GM19240 (cell line): ENCODE data around the gene MAGI1.
"Not testable (repeated sequence)": the region's sequence is repeated elsewhere in the genome, so short reads cannot be mapped to it uniquely, and the experiment has no call there.

Experiments used
- DNase-seq: peaks from one replicate; pipeline ENCODE4 v3.0.0; 2011; ENCODE audit warnings: low spot score; ENCODE audit not compliant: insufficient read length

MAGI1 gene

GRCh38 chr3:65540666-65541065, 498.1 kb downstream of the MAGI1 start:
- DNase-seq: no peak

- DNase-seq: no peak
Observed at GRCh38 chr3:65539616-65540015, 499.1 kb downstream of the MAGI1 start.

DNA sequence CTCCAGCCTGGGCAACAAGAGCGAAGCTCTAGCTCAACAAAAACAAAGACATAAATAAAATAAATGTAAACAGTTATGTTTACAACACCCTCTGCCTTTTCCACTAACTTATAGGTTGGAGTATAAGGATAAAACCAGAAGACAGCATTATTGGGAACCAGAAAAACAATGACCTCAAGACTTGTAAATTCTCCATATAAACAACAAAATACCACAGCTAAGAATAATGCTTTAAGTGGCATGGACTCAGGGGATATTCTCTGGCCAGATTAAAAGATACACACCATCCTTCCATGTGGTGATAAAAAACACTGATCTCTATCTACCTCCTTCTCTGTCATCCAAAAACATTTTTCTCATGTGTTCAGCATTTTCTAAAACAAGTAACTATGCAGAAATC, 500.6 kb downstream of the MAGI1 start:
- DNase-seq: no peak

DNA sequence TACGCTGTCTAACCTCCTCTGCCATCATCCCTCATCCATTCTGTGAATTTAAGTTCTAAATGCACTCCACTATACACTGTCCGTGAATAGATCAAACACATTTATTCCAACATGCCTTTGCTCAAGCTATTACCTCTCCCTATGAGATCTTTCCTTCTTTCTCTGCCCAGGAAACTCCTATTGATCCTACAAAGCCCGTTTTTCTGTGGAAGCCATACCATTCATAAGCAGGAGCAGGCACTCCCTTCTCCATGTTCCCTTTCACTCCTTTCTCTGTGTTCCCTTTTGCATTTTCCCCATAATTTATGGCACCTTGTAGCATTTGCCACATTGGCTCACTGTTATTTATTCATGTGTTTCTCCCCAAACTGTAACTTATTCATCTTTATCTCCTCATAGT, 501.6 kb downstream of the MAGI1 start:
- DNase-seq: no peak

DNA sequence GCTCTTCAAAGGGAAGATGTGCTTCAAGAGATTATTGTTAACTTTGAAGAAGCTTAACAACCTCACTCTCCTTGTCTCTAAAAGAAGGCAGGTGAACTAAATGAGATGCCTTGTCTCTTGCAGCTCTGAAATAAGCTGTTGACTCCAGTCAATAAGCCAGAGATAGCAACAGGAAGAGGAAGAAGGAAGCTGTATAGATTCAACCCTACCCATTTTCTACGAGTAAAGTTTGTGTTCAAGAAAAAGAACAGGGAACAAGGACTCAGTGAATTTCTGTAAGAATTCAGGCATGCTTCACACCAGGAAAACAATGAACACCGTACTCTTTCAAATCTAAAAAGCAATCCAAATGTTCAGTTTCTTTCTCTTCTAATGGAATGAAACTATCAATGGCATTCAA, 503.5 kb downstream of the MAGI1 start:
- no peak for DNase-seq

- no peak for DNase-seq
Observed at GRCh38 chr3:65534805-65535204, 503.9 kb downstream of the MAGI1 start.

DNA sequence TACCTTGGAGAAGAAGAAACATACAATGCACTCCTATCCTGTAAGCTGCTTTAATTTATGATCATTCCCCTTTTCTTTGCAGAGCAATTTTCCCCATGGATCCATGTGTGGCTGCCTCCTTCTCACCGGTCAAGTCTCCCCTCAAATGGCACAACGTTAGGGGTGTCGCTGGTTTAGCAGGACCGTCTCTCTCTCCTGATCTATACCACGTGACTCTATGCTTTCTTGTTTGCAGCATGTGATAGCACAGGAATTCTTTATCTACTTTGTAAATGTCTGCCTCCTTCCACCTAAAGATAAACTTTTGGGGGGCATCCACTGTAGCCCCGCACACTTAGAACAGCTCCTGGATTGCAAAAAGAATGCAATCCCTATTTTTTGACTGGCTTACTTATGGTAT, 506.0 kb downstream of the MAGI1 start:
- no peak for DNase-seq

- DNase-seq: no peak
Observed at GRCh38 chr3:65532215-65532614, 506.5 kb downstream of the MAGI1 start.

DNA sequence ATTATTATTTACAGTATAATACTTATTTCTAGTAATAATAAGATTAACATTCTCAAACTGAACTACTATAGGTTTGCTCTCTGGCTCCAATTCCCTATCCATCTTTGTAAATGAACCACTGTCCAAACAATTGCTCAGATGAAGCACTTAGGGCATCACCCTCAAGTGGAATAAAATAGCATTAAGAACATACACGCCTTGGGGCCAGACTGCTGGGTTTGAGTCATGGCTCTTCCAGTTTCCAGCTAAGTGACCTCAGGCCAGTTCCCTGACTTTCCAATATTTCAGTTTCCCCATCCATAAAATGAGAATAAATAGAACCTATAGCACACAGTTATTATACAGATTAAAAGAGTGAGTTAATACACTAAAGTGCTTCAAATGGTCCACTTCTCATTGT, 507.2 kb downstream of the MAGI1 start:
- DNase-seq: no peak

DNA sequence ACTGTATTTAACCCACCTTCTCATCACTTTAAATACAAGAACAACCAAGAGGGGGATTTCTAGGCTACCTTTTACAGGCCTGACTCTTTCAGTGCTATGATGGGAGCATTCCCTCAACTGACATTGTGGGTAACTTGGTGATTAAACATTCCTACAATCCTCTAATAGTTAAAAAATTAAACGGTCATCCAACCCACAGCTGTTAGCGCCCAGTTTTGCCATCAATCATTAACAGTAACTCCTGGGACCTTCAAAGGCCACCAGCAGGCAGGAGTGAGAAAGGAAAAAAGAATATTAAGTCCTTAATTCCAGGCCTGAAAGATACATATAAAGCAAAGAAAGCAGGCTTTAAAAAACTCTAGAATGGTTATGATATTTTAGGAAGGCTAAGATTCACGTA, 512.1 kb downstream of the MAGI1 start:
- no peak for DNase-seq

DNA sequence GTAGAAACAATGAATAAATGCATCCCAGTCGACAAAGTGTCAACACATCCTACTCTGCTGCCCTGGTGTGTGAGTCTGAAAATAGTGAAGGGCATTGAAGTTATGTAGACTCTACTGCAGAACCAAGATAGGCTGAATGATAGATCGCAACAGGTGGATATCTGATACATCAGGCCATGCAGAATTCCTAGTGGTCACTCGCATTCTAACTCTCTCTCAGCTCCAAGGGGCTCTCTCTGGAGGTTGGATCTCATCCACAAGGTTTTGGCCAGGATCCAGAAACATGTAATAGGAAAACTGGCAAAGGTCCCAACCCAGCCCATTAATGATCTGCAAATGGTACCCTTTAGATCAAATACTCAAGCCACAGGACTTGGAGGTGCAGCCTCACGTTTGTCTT, 514.1 kb downstream of the MAGI1 start:
- no peak for DNase-seq

DNA sequence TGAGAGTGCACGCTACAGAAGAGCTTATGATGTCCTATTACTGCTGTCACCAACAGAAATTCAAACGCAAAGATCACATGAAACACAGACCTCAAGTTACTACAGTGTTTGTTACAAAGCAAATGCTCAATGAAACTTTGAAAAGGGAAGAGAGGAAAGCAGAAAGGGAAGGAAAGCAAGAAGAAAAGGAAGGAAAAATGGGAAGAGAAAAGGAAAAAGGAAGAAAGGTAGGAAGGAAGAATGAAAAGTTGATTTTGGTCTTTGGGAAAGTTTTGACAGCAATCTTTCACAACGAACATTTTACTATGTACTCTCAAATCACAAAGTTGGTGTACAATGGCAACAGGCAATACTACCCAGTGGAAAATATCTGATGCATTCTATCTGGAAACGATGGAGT, 514.8 kb downstream of the MAGI1 start:
- no peak for DNase-seq

- no peak for DNase-seq
Observed at GRCh38 chr3:65521032-65521431, 517.7 kb downstream of the MAGI1 start.

GRCh38 chr3:65516998-65517397, 521.7 kb downstream of the MAGI1 start:
- DNase-seq: no peak

DNA sequence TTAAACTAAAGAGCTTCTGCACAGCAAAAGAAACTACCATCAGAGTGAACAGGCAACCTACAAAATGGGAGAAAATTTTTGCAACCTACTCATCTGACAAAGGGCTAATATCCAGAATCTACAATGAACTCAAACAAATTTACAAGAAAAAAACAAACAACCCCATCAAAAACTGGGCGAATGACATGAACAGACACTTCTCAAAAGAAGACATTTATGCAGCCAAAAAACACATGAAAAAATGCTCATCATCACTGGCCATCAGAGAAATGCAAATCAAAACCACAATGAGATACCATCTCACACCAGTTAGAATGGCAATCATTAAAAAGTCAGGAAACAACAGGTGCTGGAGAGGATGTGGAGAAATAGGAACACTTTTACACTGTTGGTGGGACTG, 524.4 kb downstream of the MAGI1 start:
- DNase-seq: not testable (repeated sequence)

GRCh38 chr3:65509423-65509794, 529.3 kb downstream of the MAGI1 start:
- not testable (repeated sequence) for DNase-seq

- no peak for DNase-seq
Observed at GRCh38 chr3:65508750-65509422, 529.8 kb downstream of the MAGI1 start.

- DNase-seq: no peak
Observed at GRCh38 chr3:65507437-65507836, 531.3 kb downstream of the MAGI1 start.

DNA sequence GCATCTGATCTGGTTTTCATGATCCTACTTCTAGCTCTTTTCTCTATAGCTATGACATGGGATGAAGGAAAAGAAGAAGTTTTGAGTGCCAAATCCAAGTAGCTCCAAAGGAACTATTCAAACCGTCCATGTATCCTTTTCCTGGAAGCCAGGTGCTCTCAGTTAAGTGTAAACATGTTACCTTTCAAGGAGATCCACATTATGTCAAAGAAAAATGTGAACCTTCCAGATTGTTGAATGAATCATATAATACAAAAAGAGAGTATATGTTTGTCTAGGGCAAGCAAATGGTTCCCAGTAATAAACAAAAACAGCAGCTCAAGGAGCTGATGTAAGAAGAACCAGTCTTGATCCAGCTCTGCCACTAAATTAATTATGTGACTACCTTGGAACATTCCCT, 534.9 kb downstream of the MAGI1 start:
- DNase-seq: no peak

DNA sequence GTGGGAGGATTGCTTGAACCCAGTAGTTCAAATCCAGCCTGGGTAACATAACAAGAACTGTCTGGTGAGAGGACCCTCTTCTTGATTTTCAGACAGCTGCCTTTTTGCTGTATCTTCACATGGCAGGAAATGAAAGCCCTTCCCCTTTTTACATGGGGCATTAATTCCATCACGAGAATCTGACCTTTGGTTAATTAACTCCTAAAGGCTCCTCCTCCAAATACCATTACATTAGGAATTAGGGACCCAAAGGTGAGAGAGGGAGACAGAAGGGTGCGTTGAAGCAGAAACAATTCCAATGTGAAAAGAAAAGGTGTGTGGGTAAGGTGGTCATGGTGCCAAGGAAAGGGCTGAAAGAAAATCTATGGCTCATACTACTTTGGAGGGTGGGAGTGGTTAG, 536.2 kb downstream of the MAGI1 start:
- no peak for DNase-seq

DNA sequence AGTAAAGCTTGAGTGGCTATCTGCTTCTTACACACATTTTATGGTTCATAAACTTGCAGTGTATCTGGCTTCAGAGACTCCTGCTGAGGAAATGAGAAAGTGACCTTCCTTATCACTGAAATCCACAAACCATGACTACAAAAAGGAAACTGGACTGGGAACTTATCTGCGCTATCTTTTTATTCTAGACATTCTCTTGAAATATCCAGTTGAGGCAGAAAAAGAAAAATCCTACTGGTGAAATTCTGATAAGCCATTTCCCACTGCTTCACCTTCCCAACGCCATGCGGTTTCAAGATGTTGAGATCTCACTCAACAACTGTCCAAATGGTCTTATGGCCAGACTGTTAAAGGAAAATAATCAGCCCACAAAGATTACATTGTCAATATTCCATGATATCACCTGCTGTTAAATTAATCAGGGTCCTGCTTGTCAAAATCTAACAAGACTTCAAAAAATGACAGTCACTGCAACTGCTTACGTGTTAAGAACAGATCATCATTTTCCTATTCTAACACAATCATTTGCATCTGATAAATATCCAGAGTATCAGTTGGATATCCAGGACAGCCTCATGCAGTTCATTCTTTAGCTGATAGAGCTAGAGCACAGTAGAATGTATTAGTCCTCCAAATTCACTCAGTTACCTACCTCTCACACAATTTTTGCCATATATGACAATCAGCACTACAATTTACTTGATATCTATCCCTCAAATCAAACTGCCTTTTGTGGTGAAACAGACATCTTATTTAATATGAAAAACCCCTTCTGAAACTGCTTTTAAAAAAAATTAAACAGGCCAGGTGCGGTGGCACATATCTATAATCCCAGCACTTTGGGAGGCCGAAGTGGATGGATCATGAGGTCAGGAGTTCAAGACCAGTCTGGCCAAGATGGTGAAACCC, 538.1 kb downstream of the MAGI1 start:
- no peak for DNase-seq

- no peak for DNase-seq
Observed at GRCh38 chr3:65497846-65498245, 540.9 kb downstream of the MAGI1 start.

DNA sequence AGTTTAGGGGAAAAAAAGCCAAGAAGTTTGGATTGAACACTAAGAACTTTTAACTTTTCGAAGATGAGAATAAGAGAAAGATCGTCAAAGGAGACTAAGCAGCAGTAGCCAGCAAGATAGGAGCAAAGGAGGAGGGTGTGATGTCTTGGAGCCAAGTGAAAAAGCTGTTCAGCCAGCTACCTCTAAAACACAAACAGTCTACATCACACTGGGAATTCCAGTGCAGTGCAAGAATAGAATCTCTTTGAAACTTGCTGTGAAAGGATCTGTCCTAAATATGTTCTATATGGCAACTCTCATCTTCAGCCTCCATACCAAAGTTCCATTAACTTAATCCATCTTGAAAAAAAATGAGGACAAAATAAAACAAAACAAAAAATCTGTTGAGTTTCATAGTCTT, 541.5 kb downstream of the MAGI1 start:
- no peak for DNase-seq
